Measurements from ENCODE around the gene MTARC2. TPM values are rescaled to one million over a fixed set of nuclear protein-coding genes. Genes with fewer than 3 reads are reported as not detected.

The MTARC2 gene
- polyA plus RNA-seq, 1 of the 3 experiments (the other 2 are of a cell fraction) = 6.1 TPM

DNA sequence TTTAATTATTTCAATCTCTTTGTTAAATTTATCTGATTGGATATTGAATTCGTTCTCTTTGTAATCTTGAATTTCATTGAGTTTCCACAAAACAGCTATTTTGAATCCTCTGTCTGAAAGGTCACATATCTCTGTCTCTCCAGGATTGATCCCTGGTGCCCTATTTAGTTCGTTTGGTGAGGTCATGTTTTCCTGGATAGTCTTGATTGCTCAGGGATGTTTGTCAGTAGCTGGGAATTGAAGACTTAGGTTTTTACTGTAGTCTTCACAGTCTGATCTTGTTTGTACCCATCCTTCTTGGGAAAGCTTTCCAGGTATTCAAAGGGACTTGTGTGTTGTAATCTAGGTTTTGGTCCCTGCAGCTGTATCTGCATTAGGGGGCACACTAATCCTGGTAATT is 6.8 kb upstream of the MTARC2 start:
- Histone ChIP-seq H3K9me2 (no peaks in the 10 kb centered on the region), H3K9ac (no peak overlapping the region), H3K79me2 (ENCODE audit: insufficient read depth) (no peaks in the 10 kb centered on the region), H3K4me3 (ENCODE audit: low read depth in 2 of 2, low read length in 1 of 2) (no peak overlapping the region), H3K9me3 (no peaks in the 10 kb centered on the region), H3F3A (replicated peaks; ENCODE audit: insufficient read depth) (no peaks in the 10 kb centered on the region), H3K4me1 (ENCODE audit: control insufficient read depth in 1 of 2, insufficient read depth in 2 of 2, low read depth in 1 of 2, low read length in 1 of 2) (no peaks in the 10 kb centered on the region; a peak in 1 of 4 replicates), H3K27ac (ENCODE audit: low read depth in 2 of 2, low read length in 1 of 2) (no peak overlapping the region), H3K27me3 (ENCODE audit: insufficient read depth) (no peaks in the 10 kb centered on the region), H3K4me2 (no peak overlapping the region), H3K36me3 (replicated peaks in 1 of 2; ENCODE audit: control insufficient read depth in 1 of 2, insufficient read depth in 2 of 2, low read length in 1 of 2) (no peaks in the 10 kb centered on the region), H4K20me1 (ENCODE audit: insufficient read depth) (no peaks in the 10 kb centered on the region), H2AFZ (ENCODE audit: low read depth) (no peak overlapping the region)
- POLR2A ChIA-PET = no interaction called here
- no peak for TF ChIP-seq NFIC (IDR thresholded peaks at IDR 0.05; ENCODE audit: borderline replicate concordance)
- TF ChIP-seq POLR2AphosphoS5 (IDR thresholded peaks at IDR 0.05; ENCODE audit: low read depth, low read length) = no peak
- no peak for TF ChIP-seq CTCF (IDR thresholded peaks at IDR 0.05)
- TF ChIP-seq, protein P1, sequence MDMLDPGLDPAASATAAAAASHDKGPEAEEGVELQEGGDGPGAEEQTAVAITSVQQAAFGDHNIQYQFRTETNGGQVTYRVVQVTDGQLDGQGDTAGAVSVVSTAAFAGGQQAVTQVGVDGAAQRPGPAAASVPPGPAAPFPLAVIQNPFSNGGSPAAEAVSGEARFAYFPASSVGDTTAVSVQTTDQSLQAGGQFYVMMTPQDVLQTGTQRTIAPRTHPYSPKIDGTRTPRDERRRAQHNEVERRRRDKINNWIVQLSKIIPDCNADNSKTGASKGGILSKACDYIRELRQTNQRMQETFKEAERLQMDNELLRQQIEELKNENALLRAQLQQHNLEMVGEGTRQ (IDR thresholded peaks at IDR 0.05; ENCODE audit: borderline replicate concordance, low read depth, low read length) = no peak
- TF ChIP-seq IRF3 (IDR thresholded peaks at IDR 0.05; ENCODE audit: low read depth, low read length) = no peak
- TF ChIP-seq RAD21 (IDR thresholded peaks at IDR 0.05; ENCODE audit: low read length) = no peak
- TF ChIP-seq, protein P2, sequence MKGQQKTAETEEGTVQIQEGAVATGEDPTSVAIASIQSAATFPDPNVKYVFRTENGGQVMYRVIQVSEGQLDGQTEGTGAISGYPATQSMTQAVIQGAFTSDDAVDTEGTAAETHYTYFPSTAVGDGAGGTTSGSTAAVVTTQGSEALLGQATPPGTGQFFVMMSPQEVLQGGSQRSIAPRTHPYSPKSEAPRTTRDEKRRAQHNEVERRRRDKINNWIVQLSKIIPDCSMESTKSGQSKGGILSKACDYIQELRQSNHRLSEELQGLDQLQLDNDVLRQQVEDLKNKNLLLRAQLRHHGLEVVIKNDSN (IDR thresholded peaks at IDR 0.05; ENCODE audit: borderline replicate concordance, low read depth) = no peak
- TF ChIP-seq JUND (IDR thresholded peaks at IDR 0.05) = no peak
- TF ChIP-seq TAF1 (IDR thresholded peaks at IDR 0.05; ENCODE audit: borderline replicate concordance, low read depth, low read length) = no peak
- no peak for TF ChIP-seq EZH2phosphoT487 (IDR thresholded peaks at IDR 0.05; ENCODE audit: borderline replicate concordance, low read depth)
- no peak for TF ChIP-seq RFX5 (IDR thresholded peaks at IDR 0.05; ENCODE audit: low read length)
- no peak for TF ChIP-seq GABPA (IDR thresholded peaks at IDR 0.05; ENCODE audit: low read depth)
- TF ChIP-seq ZBTB33 (IDR thresholded peaks at IDR 0.05; ENCODE audit: borderline replicate concordance, low read depth) = no peak
- TF ChIP-seq CHD2 (IDR thresholded peaks at IDR 0.05; ENCODE audit: low read length, partially characterized antibody) = no peak
- TF ChIP-seq FOXJ3 (CRISPR knock-in tag; IDR thresholded peaks at IDR 0.05) = no peak
- TF ChIP-seq ELF1 (IDR thresholded peaks at IDR 0.05) = no peak
- CTCF ChIA-PET = interaction anchor here (0.9 to 3.3 kb wide), 4 partner anchors 8 to 35 kb away, joined by 3 to 23 read pairs (median 7); no protein-coding TSS in a partner anchor
- no peak for DNase-seq
- WGBS (ENCODE audit: low lambda C conversion rate) = 16% methylated on average over 2 of the region's 2 CpGs
